K562 (cell line): Measurements from ENCODE around the gene CNTN5. TPM values are rescaled to one million over a fixed set of nuclear protein-coding genes. Genes with fewer than 3 reads are reported as not detected.

Experiments used
- ATAC-seq: fragments of 200-7000 bp; cut with Tn5 transposase; 3 replicates; pipeline ENCODE4 v1.9.1; 2020; ENCODE audit warnings: moderate library complexity
- BruUV-seq: library from RNA; stranded (reverse); fragments of 400-500 nt; replicated peaks from 2 replicates; lab custom pipeline; 2021; lab: Mats Ljungman, UMichigan
- CTCF ChIA-PET: fragments of 300-600 bp; formaldehyde crosslinking; extraction: SDS; loops from one replicate; lab custom pipeline; 2021; ENCODE audit warnings: low intra/inter-chr PET ratio; lab: Yijun Ruan, JAX
- POLR2A ChIA-PET: fragments of 300-600, 350-650 bp; sonication (Branson Sonifier 250); formaldehyde crosslinking; extraction: SDS; loops from one replicate; lab custom pipeline; 2021; ENCODE audit warnings: antibody characterized with exemption, inconsistent platforms; lab: Yijun Ruan, JAX
- DNase-seq, 4 experiments: peaks; one replicate each; pipeline versions ENCODE4 v3.0.0 to v3.0.0-alpha.2; 2011 to 2018; ENCODE audit warnings: low spot score in 3 of 4, mixed read lengths in 3 of 4; ENCODE audit errors: extremely low read depth in 1 of 4
- FAIRE-seq: peaks from 2 replicates; lab custom pipeline; 2011; peaks lifted over from hg19 to GRCh38; lab: Jason Lieb, UNC
- H2AFZ ChIP-seq: 2 replicates; pipeline ENCODE4 v1.6.0; 2011; ENCODE audit warnings: low read depth, low read length, control low read depth, inconsistent platforms
- H3K27ac ChIP-seq: fragments of 200-600 bp; 3 replicates; pipeline ENCODE4 v1.8.0; 2011; ENCODE audit warnings: low read depth, mild to moderate bottlenecking, control low read depth, inconsistent platforms, low read length, moderate library complexity, mixed read lengths; ENCODE audit errors: extremely low read depth
- H3K27me3 ChIP-seq, 2 experiments: fragments of 300-600 bp in 1 of 2; 2 replicates in 1 of 2; 3 replicates in 1 of 2; pipeline versions ENCODE4 v1.6.0 to v1.8.0; 2011; ENCODE audit warnings: inconsistent platforms in 2 of 2, low read length in 2 of 2, mild to moderate bottlenecking in 1 of 2, mixed read lengths in 1 of 2, moderate library complexity in 1 of 2; ENCODE audit not compliant: control insufficient read depth in 2 of 2, insufficient read depth in 2 of 2
- H3K36me3 ChIP-seq: fragments of 300-600 bp; 3 replicates; pipeline ENCODE4 v1.8.0; 2011; ENCODE audit warnings: mild to moderate bottlenecking, low read length, inconsistent platforms; ENCODE audit not compliant: control insufficient read depth, insufficient read depth
- H3K4me1 ChIP-seq, 2 experiments: fragments of 200-600 bp in 1 of 2; replicated peaks in 1 of 2; 2 replicates in 1 of 2; 3 replicates in 1 of 2; pipeline versions ENCODE4 v1.5.1 to v1.8.0; 2011; ENCODE audit warnings: inconsistent platforms in 2 of 2, low read length in 2 of 2, mild to moderate bottlenecking in 1 of 2, mixed read lengths in 1 of 2, moderate library complexity in 1 of 2; ENCODE audit not compliant: control insufficient read depth in 2 of 2, insufficient read depth in 2 of 2
- H3K4me2 ChIP-seq: 2 replicates; pipeline ENCODE4 v1.6.1; 2011; ENCODE audit warnings: low read length, control low read depth, inconsistent platforms, mixed read lengths; ENCODE audit not compliant: insufficient read depth
- H3K4me3 ChIP-seq: fragments of 200-600 bp; sonication (generic), shearing (Covaris generic); 2 replicates; pipeline ENCODE4 v1.5.1; 2016; ENCODE audit warnings: control low read depth, inconsistent platforms
- H3K79me2 ChIP-seq: fragments of 200-600 bp; 3 replicates; pipeline ENCODE4 v1.8.0; 2011; ENCODE audit warnings: low read length, inconsistent platforms; ENCODE audit not compliant: control insufficient read depth, insufficient read depth
- H3K9ac ChIP-seq, 2 experiments: 2 replicates each; pipeline versions ENCODE4 v1.6.0 to v1.6.1; 2011; ENCODE audit warnings: low read depth in 2 of 2, low read length in 2 of 2, control low read depth in 1 of 2, inconsistent platforms in 1 of 2, mild to moderate bottlenecking in 1 of 2, mixed read lengths in 1 of 2; ENCODE audit not compliant: insufficient read depth in 1 of 2
- H3K9me1 ChIP-seq: one replicate; pipeline ENCODE4 v1.6.0; 2011; ENCODE audit warnings: inconsistent platforms, mild to moderate bottlenecking, low read length, moderate library complexity; ENCODE audit not compliant: control insufficient read depth, insufficient read depth
- H3K9me3 ChIP-seq: replicated peaks from 2 replicates; pipeline ENCODE4 v1.5.1; 2011; ENCODE audit warnings: low read depth, low read length, inconsistent platforms; ENCODE audit not compliant: control insufficient read depth, insufficient read depth
- H4K20me1 ChIP-seq: replicated peaks from 2 replicates; pipeline ENCODE4 v1.6.1; 2011; ENCODE audit warnings: low read length, inconsistent platforms, mixed read lengths; ENCODE audit not compliant: control insufficient read depth, insufficient read depth
- ESRRB ChIP-seq: fragments of 250-450 bp; sonication (Bioruptor Pico); IDR thresholded peaks from 2 replicates; pipeline ENCODE4 v1.5.0; 2020; ENCODE audit warnings: mild to moderate bottlenecking, moderate library complexity, borderline replicate concordance
- HDAC1 ChIP-seq, 2 experiments: fragments of 450-650 bp; IDR thresholded peaks; 2 replicates each; pipeline ENCODE4 v1.6.1; 2016 to 2017; ENCODE audit warnings: inconsistent platforms in 1 of 2, mild to moderate bottlenecking in 1 of 2, moderate library complexity in 1 of 2
- HEY1 ChIP-seq: fragments of 250-450 bp; sonication (Bioruptor Pico); IDR thresholded peaks from 2 replicates; pipeline ENCODE4 v1.5.0; 2020; ENCODE audit warnings: mild to moderate bottlenecking, moderate library complexity, borderline replicate concordance
- KLF13 ChIP-seq: fragments of 450-650 bp; IDR thresholded peaks from 2 replicates; pipeline ENCODE4 v1.6.1; 2016; ENCODE audit warnings: missing genetic modification characterization, low read depth, mild to moderate bottlenecking, missing compliant biosample characterization, moderate library complexity, borderline replicate concordance
- MXI1 ChIP-seq: IDR thresholded peaks from 2 replicates; pipeline ENCODE4 v1.6.1; 2011; ENCODE audit warnings: low read depth, mild to moderate bottlenecking, improper control_type of control experiment, low read length
- NCOA6 ChIP-seq: fragments of 450-650 bp; IDR thresholded peaks from 2 replicates; pipeline ENCODE4 v1.6.1; 2017; ENCODE audit warnings: mild to moderate bottlenecking
- TBP ChIP-seq: optimal IDR thresholded peaks from 2 replicates; pipeline ENCODE3; 2011; ENCODE audit warnings: low read depth, low read length, improper control_type of control experiment
- TCF7 ChIP-seq: sonication (generic); IDR thresholded peaks from 2 replicates; pipeline ENCODE4 v1.6.1; 2016; ENCODE audit warnings: antibody characterized with exemption, borderline replicate concordance
- USF1 ChIP-seq: sonication (generic); formaldehyde crosslinking; IDR thresholded peaks from 2 replicates; pipeline ENCODE4 v1.9.0; 2022; ENCODE audit warnings: mild to moderate bottlenecking, missing genetic modification reagents
- ZNF140 ChIP-seq: fragments of 250-450 bp; sonication (Bioruptor Pico); IDR thresholded peaks from 2 replicates; pipeline ENCODE4 v1.8.0; 2021; ENCODE audit warnings: moderate library complexity, mild to moderate bottlenecking, inconsistent platforms
- ZNF143 ChIP-seq: sonication (generic); formaldehyde crosslinking; IDR thresholded peaks from 2 replicates; pipeline ENCODE4 v1.9.0; 2022; ENCODE audit warnings: mild to moderate bottlenecking, missing genetic modification reagents
- ZNF584 ChIP-seq: fragments of 200-800 bp; sonication (Bioruptor generic); IDR thresholded peaks from 2 replicates; pipeline ENCODE4 v1.6.1; 2016; ENCODE audit warnings: low read depth, mild to moderate bottlenecking, missing genetic modification characterization, missing compliant biosample characterization
- WGBS: fragments of 100-300 bp; shearing (Covaris generic); methylation state at CpG from one replicate; pipeline ENCODE4 v1.1.6; 2016; ENCODE audit warnings: low coverage, mixed read lengths; ENCODE audit not compliant: insufficient coverage; ENCODE audit errors: missing lambda C conversion rate; 5-methylcytosine and 5-hydroxymethylcytosine counted together
- in situ Hi-C: fragments of 300-500 bp; cut with MboI; formaldehyde crosslinking; loops from 4 replicates; pipeline ENCODE4 v1.15.0; 2018; ENCODE audit warnings: inconsistent platforms, mixed read lengths
- intact Hi-C: fragments of 100-400 bp; cut with micrococcal nuclease; formaldehyde crosslinking; loops from 2 replicates; pipeline ENCODE4 v1.14.2; 2022
- polyA plus RNA-seq, 8 experiments: library from polyadenylated mRNA; depleted of rRNA in 4 of 8; stranded (reverse) in 5 of 8; unstranded in 3 of 8; fragments of >200 nt; fragmentation: Nextera tagmentation in 2 of 8; fragmentation: Illumina TruSeq in 1 of 8; extraction: Ambion mirVana in 2 of 8; extraction: Trizol in 1 of 8; gene quantifications; 2 replicates each; pipeline versions ENCODE4 v1.2.1 to v1.2.3, GENCODE V29; 2011 to 2014; ENCODE audit warnings: inconsistent platforms in 1 of 8, missing spikeins in 1 of 8
- total RNA-seq, 7 experiments: library from RNA; depleted of rRNA in 6 of 7; stranded (reverse); fragments of >200 nt in 6 of 7; fragmentation: Illumina TruSeq in 2 of 7; extraction: Trizol in 2 of 7; gene quantifications; 2 replicates each; pipeline versions ENCODE4 v1.2.1 to v1.2.3, GENCODE V29; 2011 to 2021; ENCODE audit warnings: low replicate concordance in 1 of 7
- TF ChIP-seq, protein P1 (sequence below): sonication (generic); IDR thresholded peaks from 2 replicates; pipeline ENCODE4 v1.6.1; 2016
- TF ChIP-seq, protein P2 (sequence below): fragments of 450-650 bp; formaldehyde crosslinking; IDR thresholded peaks from 2 replicates; pipeline ENCODE4 v1.4.0; 2020; ENCODE audit warnings: mild to moderate bottlenecking
- TF ChIP-seq, protein P3 (sequence below): sonication (generic); formaldehyde crosslinking; IDR thresholded peaks from 2 replicates; pipeline ENCODE4 v1.8.0; 2022; ENCODE audit warnings: mild to moderate bottlenecking, missing genetic modification reagents
- TF ChIP-seq, protein P4 (sequence below): IDR thresholded peaks from 3 replicates; pipeline ENCODE4 v1.6.1; 2011; ENCODE audit warnings: borderline replicate concordance, mild to moderate bottlenecking, moderate library complexity; ENCODE audit not compliant: insufficient read length; ENCODE audit errors: extremely low read depth

Gene CNTN5
- total and polyA plus RNA-seq, 9 of the 15 experiments (the other 6 are each of a cell fraction or from before 2014, with no cell fraction given): 0.03 TPM; not detected in 8

DNA sequence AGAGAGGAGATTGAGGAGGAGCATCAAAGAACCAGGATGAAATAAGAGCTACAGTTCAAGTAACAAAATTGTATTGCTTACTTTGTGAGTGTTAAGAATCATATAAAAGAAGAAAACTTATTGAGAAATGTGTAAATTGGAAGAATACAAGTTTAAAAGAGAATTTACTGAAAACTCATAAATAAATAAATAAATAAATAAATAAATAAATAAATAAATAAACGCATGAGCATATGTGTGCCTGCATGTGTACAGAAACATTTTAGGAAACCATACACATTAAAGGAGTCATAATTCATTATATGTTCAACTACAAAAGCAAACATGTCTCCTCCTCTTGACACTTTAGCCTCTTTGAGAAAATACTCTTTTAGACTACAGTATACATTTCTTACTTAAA, 42.6 kb downstream of the CNTN5 start:
- ChIA-PET CTCF (no interaction called here), POLR2A (no interaction called here)
- no peak overlapping the region for H3K9ac ChIP-seq

More for the DNA sequence above, 42.6 kb downstream of the CNTN5 start:
- ATAC-seq (no peak), FAIRE-seq (no peak), DNase-seq (no peak)
- no peaks in the 10 kb centered on the region for H3K4me1 ChIP-seq
- WGBS: 11% methylated on average over 1 of the region's 1 CpG
- H3K79me2 ChIP-seq: no peaks in the 10 kb centered on the region
- H4K20me1 ChIP-seq: no peaks in the 10 kb centered on the region
- intact Hi-C loops: no loop called here
- no peak overlapping the region for H3K27ac ChIP-seq
- H3K9me1 ChIP-seq: no peaks in the 10 kb centered on the region
- in situ Hi-C loops: no loop called here
- no peak overlapping the region for H2AFZ ChIP-seq
- H3K36me3 ChIP-seq: no peaks in the 10 kb centered on the region
- H3K9me3 ChIP-seq: no peaks in the 10 kb centered on the region
- H3K4me3 ChIP-seq: no peak overlapping the region
- TF ChIP-seq ZNF140 (no peak), HDAC1 (IDR thresholded peaks at IDR 0.05) (no peak), HEY1 (CRISPR knock-in tag) (no peak), TCF7 (no peak), ZNF143 (CRISPR knock-in tag) (no peak), TBP (no peak), KLF13 (tag) (no peak), USF1 (no peak), ESRRB (CRISPR knock-in tag) (no peak), NCOA6 (no peak), ZNF584 (no peak), MXI1 (no peak)
- TF ChIP-seq, protein P1, sequence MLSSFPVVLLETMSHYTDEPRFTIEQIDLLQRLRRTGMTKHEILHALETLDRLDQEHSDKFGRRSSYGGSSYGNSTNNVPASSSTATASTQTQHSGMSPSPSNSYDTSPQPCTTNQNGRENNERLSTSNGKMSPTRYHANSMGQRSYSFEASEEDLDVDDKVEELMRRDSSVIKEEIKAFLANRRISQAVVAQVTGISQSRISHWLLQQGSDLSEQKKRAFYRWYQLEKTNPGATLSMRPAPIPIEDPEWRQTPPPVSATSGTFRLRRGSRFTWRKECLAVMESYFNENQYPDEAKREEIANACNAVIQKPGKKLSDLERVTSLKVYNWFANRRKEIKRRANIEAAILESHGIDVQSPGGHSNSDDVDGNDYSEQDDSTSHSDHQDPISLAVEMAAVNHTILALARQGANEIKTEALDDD: no peak
- TF ChIP-seq, protein P2, sequence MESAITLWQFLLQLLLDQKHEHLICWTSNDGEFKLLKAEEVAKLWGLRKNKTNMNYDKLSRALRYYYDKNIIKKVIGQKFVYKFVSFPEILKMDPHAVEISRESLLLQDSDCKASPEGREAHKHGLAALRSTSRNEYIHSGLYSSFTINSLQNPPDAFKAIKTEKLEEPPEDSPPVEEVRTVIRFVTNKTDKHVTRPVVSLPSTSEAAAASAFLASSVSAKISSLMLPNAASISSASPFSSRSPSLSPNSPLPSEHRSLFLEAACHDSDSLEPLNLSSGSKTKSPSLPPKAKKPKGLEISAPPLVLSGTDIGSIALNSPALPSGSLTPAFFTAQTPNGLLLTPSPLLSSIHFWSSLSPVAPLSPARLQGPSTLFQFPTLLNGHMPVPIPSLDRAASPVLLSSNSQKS (CRISPR knock-in tag): no peak
- TF ChIP-seq, protein P3, sequence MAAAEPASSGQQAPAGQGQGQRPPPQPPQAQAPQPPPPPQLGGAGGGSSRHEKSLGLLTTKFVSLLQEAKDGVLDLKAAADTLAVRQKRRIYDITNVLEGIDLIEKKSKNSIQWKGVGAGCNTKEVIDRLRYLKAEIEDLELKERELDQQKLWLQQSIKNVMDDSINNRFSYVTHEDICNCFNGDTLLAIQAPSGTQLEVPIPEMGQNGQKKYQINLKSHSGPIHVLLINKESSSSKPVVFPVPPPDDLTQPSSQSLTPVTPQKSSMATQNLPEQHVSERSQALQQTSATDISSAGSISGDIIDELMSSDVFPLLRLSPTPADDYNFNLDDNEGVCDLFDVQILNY (CRISPR knock-in tag): no peak
- TF ChIP-seq, protein P4, sequence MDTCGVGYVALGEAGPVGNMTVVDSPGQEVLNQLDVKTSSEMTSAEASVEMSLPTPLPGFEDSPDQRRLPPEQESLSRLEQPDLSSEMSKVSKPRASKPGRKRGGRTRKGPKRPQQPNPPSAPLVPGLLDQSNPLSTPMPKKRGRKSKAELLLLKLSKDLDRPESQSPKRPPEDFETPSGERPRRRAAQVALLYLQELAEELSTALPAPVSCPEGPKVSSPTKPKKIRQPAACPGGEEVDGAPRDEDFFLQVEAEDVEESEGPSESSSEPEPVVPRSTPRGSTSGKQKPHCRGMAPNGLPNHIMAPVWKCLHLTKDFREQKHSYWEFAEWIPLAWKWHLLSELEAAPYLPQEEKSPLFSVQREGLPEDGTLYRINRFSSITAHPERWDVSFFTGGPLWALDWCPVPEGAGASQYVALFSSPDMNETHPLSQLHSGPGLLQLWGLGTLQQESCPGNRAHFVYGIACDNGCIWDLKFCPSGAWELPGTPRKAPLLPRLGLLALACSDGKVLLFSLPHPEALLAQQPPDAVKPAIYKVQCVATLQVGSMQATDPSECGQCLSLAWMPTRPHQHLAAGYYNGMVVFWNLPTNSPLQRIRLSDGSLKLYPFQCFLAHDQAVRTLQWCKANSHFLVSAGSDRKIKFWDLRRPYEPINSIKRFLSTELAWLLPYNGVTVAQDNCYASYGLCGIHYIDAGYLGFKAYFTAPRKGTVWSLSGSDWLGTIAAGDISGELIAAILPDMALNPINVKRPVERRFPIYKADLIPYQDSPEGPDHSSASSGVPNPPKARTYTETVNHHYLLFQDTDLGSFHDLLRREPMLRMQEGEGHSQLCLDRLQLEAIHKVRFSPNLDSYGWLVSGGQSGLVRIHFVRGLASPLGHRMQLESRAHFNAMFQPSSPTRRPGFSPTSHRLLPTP: no peak
- no TSS peak for BruUV-seq
- no peaks in the 10 kb centered on the region for H3K27me3 ChIP-seq
- no peak overlapping the region for H3K4me2 ChIP-seq
